Measurements from ENCODE around the gene FBXO2.

The FBXO2 gene

GRCh38 chr1:11700601-11701467 is 46.6 kb upstream of the FBXO2 start:
- Histone ChIP-seq H3K4me3 (ENCODE audit: low read depth, low read length) (no peak overlapping the region), H3K27me3 (replicated peaks) (peaks cover 73% of the 10 kb centered on the region), H3K27ac (no peak overlapping the region), H3K36me3 (replicated peaks) (no peaks in the 10 kb centered on the region)
- TF ChIP-seq CTCF (IDR thresholded peaks at IDR 0.05; ENCODE audit: low read depth, low read length, missing control alignments): no peak
- no peak for DNase-seq
- in situ Hi-C loops (cut with HindIII; ENCODE audit: low pct_ligation_motif_present, low sequenced_read_pairs): no loop called here

- no peak for DNase-seq
- in situ Hi-C loops (cut with HindIII; ENCODE audit: low pct_ligation_motif_present, low sequenced_read_pairs): no loop called here
- H3K36me3 ChIP-seq (replicated peaks): no peaks in the 10 kb centered on the region
- TF ChIP-seq CTCF (IDR thresholded peaks at IDR 0.05; ENCODE audit: low read depth, low read length, missing control alignments): no peak
- peaks cover 63% of the 10 kb centered on the region for H3K27me3 ChIP-seq (replicated peaks)
- H3K27ac ChIP-seq: no peak overlapping the region
- H3K4me3 ChIP-seq (ENCODE audit: low read depth, low read length): no peak overlapping the region
Measured at GRCh38 chr1:11697893-11698210, 43.6 kb upstream of the FBXO2 start.

GRCh38 chr1:11697188-11697892 is 43.1 kb upstream of the FBXO2 start:
- H3K27ac ChIP-seq: no peak overlapping the region
- in situ Hi-C loops (cut with HindIII; ENCODE audit: low pct_ligation_motif_present, low sequenced_read_pairs): no loop called here
- no peak overlapping the region for H3K4me3 ChIP-seq (ENCODE audit: low read depth, low read length)
- DNase-seq: no peak
- peaks cover 63% of the 10 kb centered on the region for H3K27me3 ChIP-seq (replicated peaks)
- no peaks in the 10 kb centered on the region for H3K36me3 ChIP-seq (replicated peaks)
- TF ChIP-seq CTCF (IDR thresholded peaks at IDR 0.05; ENCODE audit: low read depth, low read length, missing control alignments): no peak

GRCh38 chr1:11695861-11696260 is 41.6 kb upstream of the FBXO2 start:
- in situ Hi-C loops (cut with HindIII; ENCODE audit: low pct_ligation_motif_present, low sequenced_read_pairs): no loop called here
- peaks cover 60% of the 10 kb centered on the region for H3K27me3 ChIP-seq (replicated peaks)
- H3K36me3 ChIP-seq (replicated peaks): no peaks in the 10 kb centered on the region
- H3K27ac ChIP-seq: no peak overlapping the region
- no peak overlapping the region for H3K4me3 ChIP-seq (ENCODE audit: low read depth, low read length)
- no peak for TF ChIP-seq CTCF (IDR thresholded peaks at IDR 0.05; ENCODE audit: low read depth, low read length, missing control alignments)
- DNase-seq: no peak

- Histone ChIP-seq H3K4me3 (ENCODE audit: low read depth, low read length) (no peak overlapping the region), H3K36me3 (replicated peaks) (no peaks in the 10 kb centered on the region), H3K27ac (no peak overlapping the region), H3K27me3 (replicated peaks) (peaks cover 58% of the 10 kb centered on the region)
- TF ChIP-seq CTCF (IDR thresholded peaks at IDR 0.05; ENCODE audit: low read depth, low read length, missing control alignments): no peak
- in situ Hi-C loops (cut with HindIII; ENCODE audit: low pct_ligation_motif_present, low sequenced_read_pairs): no loop called here
- no peak for DNase-seq
Measured at GRCh38 chr1:11693917-11694316, 39.7 kb upstream of the FBXO2 start.
